Upper lobe of left lung (tissue), 6 donors: Measurements from ENCODE around the gene MAN2B2. TPM values are rescaled to one million over a fixed set of nuclear protein-coding genes. Genes with fewer than 3 reads are reported as not detected.

Experiments
- ATAC-seq, 2 donors: fragments of 200-7000 bp; cut with Tn5 transposase; one replicate each; pipeline ENCODE4 v1.9.1; 2022; ENCODE audit warnings: mild to moderate bottlenecking in 2 of 2, moderate library complexity in 2 of 2; ENCODE audit not compliant: low FRiP score in 2 of 2
- DNase-seq, 2 donors: peaks; one replicate each; pipeline ENCODE4 v3.0.0-alpha.2; 2019 to 2020
- H3K27ac ChIP-seq, 4 donors: fragments of 200-600 bp; sonication (generic); one replicate each; pipeline ENCODE4 v1.5.1; 2016 to 2019
- H3K27me3 ChIP-seq, 4 donors: fragments of 200-600 bp; sonication (generic); one replicate each; pipeline ENCODE4 v1.5.1; 2017 to 2019
- H3K36me3 ChIP-seq, 4 donors: fragments of 200-600 bp; sonication (generic); one replicate each; pipeline ENCODE4 v1.5.1; 2016 to 2019
- H3K4me1 ChIP-seq, 4 donors: fragments of 200-600 bp; sonication (generic); one replicate each; pipeline ENCODE4 v1.5.1; 2018 to 2019
- H3K4me3 ChIP-seq, 4 donors: fragments of 200-600 bp; sonication (generic); one replicate each; pipeline ENCODE4 v1.5.1; 2017 to 2019; ENCODE audit warnings: mild to moderate bottlenecking in 2 of 4, moderate library complexity in 1 of 4
- H3K9me3 ChIP-seq, 4 donors: fragments of 200-600 bp; sonication (generic); one replicate each; pipeline ENCODE4 v1.5.1; 2018 to 2019
- EP300 ChIP-seq, 4 donors: sonication (generic); formaldehyde crosslinking; IDR thresholded peaks; one replicate each; pipeline ENCODE4 v1.5.1; 2017; ENCODE audit warnings: antibody characterized with exemption in 4 of 4, control low read depth in 2 of 4
- POLR2A ChIP-seq, 4 donors: fragments of 450-650 bp; IDR thresholded peaks; one replicate each; pipeline ENCODE4 v1.5.1; 2016 to 2017; ENCODE audit warnings: antibody characterized with exemption in 4 of 4, mild to moderate bottlenecking in 2 of 4
- POLR2AphosphoS5 ChIP-seq, 2 donors: sonication (generic); formaldehyde crosslinking; IDR thresholded peaks; one replicate each; pipeline ENCODE4 v1.5.1; 2017; ENCODE audit warnings: antibody characterized with exemption in 2 of 2
- WGBS, 2 donors: methylation state at CpG; one replicate each; pipeline ENCODE4 v1.1.5; 2017 to 2018; 5-methylcytosine and 5-hydroxymethylcytosine counted together
- total RNA-seq, 6 donors: library from RNA; depleted of rRNA in 4 of 6; stranded (reverse); fragments of >200 nt in 4 of 6; gene quantifications; one replicate each; pipeline versions ENCODE4 v1.1.0 to v1.2.1, GENCODE V29; 2016 to 2021
- TF ChIP-seq, protein P1 (sequence below), 6 experiments: fragments of 450-650 bp in 4 of 6; fragments of 200-600 bp in 2 of 6; sonication (generic) in 2 of 6; IDR thresholded peaks; one replicate each; pipeline ENCODE4 v1.5.1; 2016 to 2019; ENCODE audit warnings: antibody characterized with exemption in 6 of 6
- donor health status: DM: no; HTN: no; CAD: no; lungs with moderate emphysema.
- donor health status: DM: no; HTN: yes; CAD: no; lungs with severe emphysema.

Gene MAN2B2
- total RNA-seq, 6 donors from 2014 or later: 17.4 to 44.0 (median 35.4) TPM

DNA sequence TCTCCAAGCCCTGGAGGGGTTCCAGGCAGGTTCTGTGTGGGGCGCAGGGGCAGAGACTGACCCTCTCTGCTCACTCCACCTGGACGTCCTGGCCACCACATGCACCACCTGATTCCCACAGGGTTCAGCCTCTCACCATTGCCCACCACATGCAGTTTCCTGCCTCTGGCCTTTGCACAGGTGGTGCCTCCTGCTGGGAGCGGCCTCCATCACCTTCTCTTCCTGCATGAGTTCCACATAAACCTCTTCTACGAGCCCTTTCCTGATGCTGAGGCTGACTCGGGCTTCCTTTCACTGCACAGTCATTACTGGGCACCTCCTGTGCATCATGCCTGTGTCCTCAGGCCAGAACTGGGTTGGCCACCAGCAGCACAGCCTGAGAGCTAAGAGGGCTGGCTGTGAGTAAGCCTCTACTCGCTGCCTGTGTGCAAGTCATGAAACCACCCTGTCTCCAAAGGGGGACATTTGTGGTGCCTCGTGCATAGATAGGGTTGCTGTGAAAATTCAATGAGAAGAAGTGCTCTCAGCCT, 19.9 kb downstream of the MAN2B2 start:
- ATAC-seq (no peak), DNase-seq (no peak)
- peaks cover 2 to 75% (median 47%) of the 10 kb centered on the region in 4 donors for H3K36me3 ChIP-seq
- no peaks in the 10 kb centered on the region for H3K4me1 ChIP-seq
- H3K9me3 ChIP-seq: no peaks in the 10 kb centered on the region
- H3K27me3 ChIP-seq: no peaks in the 10 kb centered on the region
- 92 to 94% methylated on average over 5 to 7 of the region's 7 CpGs for WGBS, 2 donors
- TF ChIP-seq EP300 (IDR thresholded peaks at IDR 0.05) (no peak), POLR2A (IDR thresholded peaks at IDR 0.05) (no peak), POLR2AphosphoS5 (IDR thresholded peaks at IDR 0.05) (no peak)
- TF ChIP-seq, protein P1, sequence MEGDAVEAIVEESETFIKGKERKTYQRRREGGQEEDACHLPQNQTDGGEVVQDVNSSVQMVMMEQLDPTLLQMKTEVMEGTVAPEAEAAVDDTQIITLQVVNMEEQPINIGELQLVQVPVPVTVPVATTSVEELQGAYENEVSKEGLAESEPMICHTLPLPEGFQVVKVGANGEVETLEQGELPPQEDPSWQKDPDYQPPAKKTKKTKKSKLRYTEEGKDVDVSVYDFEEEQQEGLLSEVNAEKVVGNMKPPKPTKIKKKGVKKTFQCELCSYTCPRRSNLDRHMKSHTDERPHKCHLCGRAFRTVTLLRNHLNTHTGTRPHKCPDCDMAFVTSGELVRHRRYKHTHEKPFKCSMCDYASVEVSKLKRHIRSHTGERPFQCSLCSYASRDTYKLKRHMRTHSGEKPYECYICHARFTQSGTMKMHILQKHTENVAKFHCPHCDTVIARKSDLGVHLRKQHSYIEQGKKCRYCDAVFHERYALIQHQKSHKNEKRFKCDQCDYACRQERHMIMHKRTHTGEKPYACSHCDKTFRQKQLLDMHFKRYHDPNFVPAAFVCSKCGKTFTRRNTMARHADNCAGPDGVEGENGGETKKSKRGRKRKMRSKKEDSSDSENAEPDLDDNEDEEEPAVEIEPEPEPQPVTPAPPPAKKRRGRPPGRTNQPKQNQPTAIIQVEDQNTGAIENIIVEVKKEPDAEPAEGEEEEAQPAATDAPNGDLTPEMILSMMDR (IDR thresholded peaks at IDR 0.05): no peak
- H3K4me3 ChIP-seq: no peak overlapping the region
- H3K27ac ChIP-seq: no peak overlapping the region

DNA sequence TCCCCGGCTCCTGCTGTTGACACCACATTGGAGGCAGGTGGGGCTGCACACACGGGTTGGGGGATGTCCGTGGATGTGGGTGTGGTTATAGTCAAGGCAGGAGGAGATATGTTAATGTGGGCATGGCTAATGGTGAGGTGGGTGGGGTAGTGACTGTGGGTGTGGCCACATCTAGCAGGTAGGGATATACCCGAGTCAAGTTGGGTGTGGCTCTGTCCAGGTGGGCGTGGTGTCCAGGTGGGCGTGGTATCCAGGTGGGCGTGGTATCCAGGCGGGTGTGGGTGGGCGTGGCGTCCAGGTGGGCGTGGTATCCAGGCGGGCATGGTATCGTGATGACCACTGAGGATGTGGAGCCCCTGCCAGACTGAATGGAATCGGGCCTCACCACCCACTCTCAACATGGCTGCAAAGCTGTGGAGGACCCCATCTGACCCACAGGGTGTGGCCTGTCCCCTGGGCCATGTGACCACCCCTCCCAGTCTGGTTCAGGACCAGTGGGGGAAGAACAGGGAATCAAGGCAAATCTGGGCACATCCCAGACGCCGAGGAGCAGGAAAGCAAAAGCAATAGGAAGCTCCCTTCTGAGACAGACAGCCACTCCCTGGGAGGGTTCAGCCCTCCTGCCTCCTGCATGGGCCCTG, 21.0 kb downstream of the MAN2B2 start:
- no peaks in the 10 kb centered on the region for H3K9me3 ChIP-seq
- DNase-seq (no peak), ATAC-seq (peak in 1 of 2 donors; percentile 5)
- H3K36me3 ChIP-seq: peaks cover 0 to 78% (median 48%) of the 10 kb centered on the region in 4 donors
- no peaks in the 10 kb centered on the region for H3K4me1 ChIP-seq
- TF ChIP-seq POLR2AphosphoS5 (IDR thresholded peaks at IDR 0.05): no peak
- TF ChIP-seq, protein P1 (IDR thresholded peaks at IDR 0.05): no peak
- TF ChIP-seq EP300 (IDR thresholded peaks at IDR 0.05): no peak
- TF ChIP-seq POLR2A (IDR thresholded peaks at IDR 0.05): no peak
- no peak overlapping the region for H3K27ac ChIP-seq
- 76 to 77% methylated on average over 13 to 16 of the region's 16 CpGs for WGBS, 2 donors
- H3K27me3 ChIP-seq: no peaks in the 10 kb centered on the region
- H3K4me3 ChIP-seq: no peak overlapping the region

- no peak overlapping the region for H3K4me3 ChIP-seq
- TF ChIP-seq, protein P1 (IDR thresholded peaks at IDR 0.05): no peak
- no peak for TF ChIP-seq EP300 (IDR thresholded peaks at IDR 0.05)
- no peaks in the 10 kb centered on the region for H3K4me1 ChIP-seq
- no peaks in the 10 kb centered on the region for H3K27me3 ChIP-seq
- no peak overlapping the region for H3K27ac ChIP-seq
- H3K36me3 ChIP-seq: peaks cover 5 to 78% (median 47%) of the 10 kb centered on the region in 4 donors
- DNase-seq: peak in 1 of 2 donors; percentile 59
- H3K9me3 ChIP-seq: no peaks in the 10 kb centered on the region
- ATAC-seq: no peak
- 99 to 100% methylated on average over 7 to 17 of the region's 17 CpGs for WGBS, 2 donors
These were observed 22.0 kb downstream of the MAN2B2 start for GRCh38 chr4:6596948-6597347.

GRCh38 chr4:6598127-6598526, 23.1 kb downstream of the MAN2B2 start:
- Histone ChIP-seq H3K27ac (no peak overlapping the region), H3K4me3 (no peak overlapping the region), H3K27me3 (no peaks in the 10 kb centered on the region), H3K9me3 (no peaks in the 10 kb centered on the region), H3K4me1 (no peaks in the 10 kb centered on the region), H3K36me3 (peaks cover 7 to 82% (median 51%) of the 10 kb centered on the region in 4 donors)
- no peak for TF ChIP-seq EP300 (IDR thresholded peaks at IDR 0.05)
- no peak for TF ChIP-seq POLR2AphosphoS5 (IDR thresholded peaks at IDR 0.05)
- TF ChIP-seq POLR2A (IDR thresholded peaks at IDR 0.05): no peak
- DNase-seq: peak in 1 of 2 donors; percentile 64
- WGBS, 2 donors: 90% methylated on average over 4 of the region's 10 CpGs; no CpG with 5 or more reads in 1 of the 2 donors
- no peak for ATAC-seq

GRCh38 chr4:6598641-6599040, 23.7 kb downstream of the MAN2B2 start:
- H3K4me1 ChIP-seq: no peaks in the 10 kb centered on the region
- DNase-seq (no peak), ATAC-seq (no peak)
- no peak overlapping the region for H3K4me3 ChIP-seq
- peaks cover 7 to 82% (median 50%) of the 10 kb centered on the region in 4 donors for H3K36me3 ChIP-seq
- 87 to 89% methylated on average over 13 of the region's 13 CpGs for WGBS, 2 donors
- no peaks in the 10 kb centered on the region for H3K27me3 ChIP-seq
- no peaks in the 10 kb centered on the region for H3K9me3 ChIP-seq
- TF ChIP-seq, protein P1 (IDR thresholded peaks at IDR 0.05): no peak
- TF ChIP-seq POLR2AphosphoS5 (IDR thresholded peaks at IDR 0.05) (no peak), EP300 (IDR thresholded peaks at IDR 0.05) (no peak), POLR2A (IDR thresholded peaks at IDR 0.05) (no peak)
- no peak overlapping the region for H3K27ac ChIP-seq
